ENCODE data around the gene ACO1. TPM values are rescaled to one million over a fixed set of nuclear protein-coding genes. Genes with fewer than 3 reads are reported as not detected.

ACO1 gene
- polyA plus RNA-seq, 1 donor from 2014 or later: 16.5 TPM

- Histone ChIP-seq H3K27me3 (ENCODE audit: insufficient read depth, low read depth, low read length) (no peaks in the 10 kb centered on the region), H3K79me2 (replicated peaks; ENCODE audit: insufficient read depth, low read length) (no peaks in the 10 kb centered on the region), H3K9ac (ENCODE audit: low read length) (no peak overlapping the region), H3K36me3 (ENCODE audit: insufficient read depth, low read length) (no peaks in the 10 kb centered on the region), H2AFZ (ENCODE audit: low read depth, low read length) (no peak overlapping the region), H3K4me3 (ENCODE audit: low read length) (no peak overlapping the region), H3K4me2 (ENCODE audit: low read length) (no peak overlapping the region), H3K27ac (ENCODE audit: low read length) (no peak overlapping the region), H3K9me3 (ENCODE audit: low read length) (peaks cover 5% of the 10 kb centered on the region), H4K20me1 (ENCODE audit: insufficient read depth) (no peaks in the 10 kb centered on the region), H3K9me2 (ENCODE audit: insufficient read depth, low read length) (no peaks in the 10 kb centered on the region), H3F3A (ENCODE audit: insufficient read depth, low read length, poor library complexity, severe bottlenecking) (no peaks in the 10 kb centered on the region)
- TF ChIP-seq EP300 (conservative IDR thresholded peaks at IDR 0.05; ENCODE audit: poor library complexity, severe bottlenecking): no peak
- TF ChIP-seq POLR2AphosphoS5 (IDR thresholded peaks at IDR 0.05): no peak
- no peak for TF ChIP-seq RAD21 (conservative IDR thresholded peaks at IDR 0.05)
- no peak for TF ChIP-seq TAF1 (IDR thresholded peaks at IDR 0.05; ENCODE audit: low read depth)
- no peak for TF ChIP-seq CTCF (IDR thresholded peaks at IDR 0.05; ENCODE audit: poor library complexity, severe bottlenecking)
- TF ChIP-seq MXI1 (conservative IDR thresholded peaks at IDR 0.05; ENCODE audit: poor library complexity, severe bottlenecking): no peak
- TF ChIP-seq EZH2 (IDR thresholded peaks at IDR 0.05; ENCODE audit: borderline replicate concordance, insufficient read depth, low read length, poor library complexity, severe bottlenecking): no peak
- no peak for TF ChIP-seq SMC3 (conservative IDR thresholded peaks at IDR 0.05; ENCODE audit: poor library complexity)
- no peak for TF ChIP-seq REST (IDR thresholded peaks at IDR 0.05; ENCODE audit: borderline replicate concordance)
Observed at GRCh38 chr9:32371679-32372078, 12.8 kb upstream of the ACO1 start.

GRCh38 chr9:32376285-32376684 lies 8.2 kb upstream of the ACO1 start:
- H3K4me2 ChIP-seq (ENCODE audit: low read length): no peak overlapping the region
- no peak for TF ChIP-seq TAF1 (IDR thresholded peaks at IDR 0.05; ENCODE audit: low read depth)
- no peak for TF ChIP-seq EZH2 (IDR thresholded peaks at IDR 0.05; ENCODE audit: borderline replicate concordance, insufficient read depth, low read length, poor library complexity, severe bottlenecking)
- TF ChIP-seq CTCF (IDR thresholded peaks at IDR 0.05; ENCODE audit: poor library complexity, severe bottlenecking): no peak
- no peak for TF ChIP-seq RAD21 (conservative IDR thresholded peaks at IDR 0.05)
- no peak overlapping the region for H2AFZ ChIP-seq (ENCODE audit: low read depth, low read length)
- H3K4me3 ChIP-seq (ENCODE audit: low read length): no peak overlapping the region
- no peaks in the 10 kb centered on the region for H3K9me3 ChIP-seq (ENCODE audit: low read length)
- H3K79me2 ChIP-seq (replicated peaks; ENCODE audit: insufficient read depth, low read length): no peaks in the 10 kb centered on the region
- H3K27ac ChIP-seq (ENCODE audit: low read length): no peak overlapping the region
- H3K27me3 ChIP-seq (ENCODE audit: insufficient read depth, low read depth, low read length): peaks cover 8% of the 10 kb centered on the region
- no peaks in the 10 kb centered on the region for H3F3A ChIP-seq (ENCODE audit: insufficient read depth, low read length, poor library complexity, severe bottlenecking)
- H3K36me3 ChIP-seq (ENCODE audit: insufficient read depth, low read length): no peaks in the 10 kb centered on the region
- H4K20me1 ChIP-seq (ENCODE audit: insufficient read depth): no peaks in the 10 kb centered on the region
- H3K9ac ChIP-seq (ENCODE audit: low read length): no peak overlapping the region
- H3K9me2 ChIP-seq (ENCODE audit: insufficient read depth, low read length): no peaks in the 10 kb centered on the region

All from neural cell (in vitro differentiated cells).